ENCODE results near the gene SLC7A4.
"Not testable (repeated sequence)": the region's sequence is repeated elsewhere in the genome, so short reads cannot be mapped to it uniquely, and the experiment has no call there.

Gene SLC7A4

DNA sequence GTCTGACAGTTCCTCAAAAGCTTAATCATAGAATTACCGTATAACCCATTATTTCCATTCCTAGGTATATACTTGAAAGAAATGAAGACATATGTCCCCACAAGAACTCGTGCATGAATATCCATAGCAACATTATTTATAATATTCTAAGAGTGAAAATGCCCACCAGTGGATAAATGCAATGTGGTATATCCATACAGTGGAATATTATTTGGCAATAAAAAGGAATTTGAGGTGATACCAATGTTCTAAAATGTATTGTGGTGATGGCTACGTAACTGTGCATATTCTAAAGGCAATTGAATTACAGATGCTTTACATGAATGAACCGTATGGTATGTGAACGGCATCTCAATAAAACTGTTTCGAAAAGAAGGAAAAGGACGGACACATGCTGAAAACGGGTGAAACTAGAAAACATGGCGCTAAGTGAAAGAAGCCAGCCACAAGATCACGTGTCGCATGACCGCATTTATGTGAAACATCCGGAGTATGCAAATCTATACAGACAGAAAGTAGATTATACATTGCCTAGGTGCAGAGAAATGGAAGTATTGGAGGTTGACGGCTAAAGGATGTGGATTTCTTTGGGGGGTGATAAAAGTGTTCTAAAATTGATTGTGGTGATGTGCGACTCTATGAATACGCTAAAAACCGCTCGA lies 29.4 kb upstream of the SLC7A4 start:
- not testable (repeated sequence) for DNase-seq

DNA sequence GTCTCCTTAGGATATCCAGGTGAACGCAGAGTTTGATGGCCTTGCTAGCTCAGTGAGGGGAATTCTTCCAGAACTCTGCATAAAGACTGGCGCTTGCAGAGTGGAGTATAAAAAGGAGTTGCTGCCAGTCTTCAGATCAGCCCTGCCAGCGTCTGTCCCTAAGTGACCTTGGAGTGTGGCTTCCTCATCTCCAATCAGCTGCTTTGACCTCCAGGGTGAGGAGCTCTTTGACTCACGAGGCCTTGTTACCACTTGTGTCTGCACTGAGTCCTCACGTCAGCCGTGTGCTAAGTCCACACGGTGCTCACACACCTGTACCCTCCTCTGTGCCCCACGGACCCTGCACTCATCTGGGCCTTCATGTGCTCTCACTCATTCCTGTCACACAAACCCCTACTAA lies 28.0 kb upstream of the SLC7A4 start:
- not testable (repeated sequence) for DNase-seq

DNA sequence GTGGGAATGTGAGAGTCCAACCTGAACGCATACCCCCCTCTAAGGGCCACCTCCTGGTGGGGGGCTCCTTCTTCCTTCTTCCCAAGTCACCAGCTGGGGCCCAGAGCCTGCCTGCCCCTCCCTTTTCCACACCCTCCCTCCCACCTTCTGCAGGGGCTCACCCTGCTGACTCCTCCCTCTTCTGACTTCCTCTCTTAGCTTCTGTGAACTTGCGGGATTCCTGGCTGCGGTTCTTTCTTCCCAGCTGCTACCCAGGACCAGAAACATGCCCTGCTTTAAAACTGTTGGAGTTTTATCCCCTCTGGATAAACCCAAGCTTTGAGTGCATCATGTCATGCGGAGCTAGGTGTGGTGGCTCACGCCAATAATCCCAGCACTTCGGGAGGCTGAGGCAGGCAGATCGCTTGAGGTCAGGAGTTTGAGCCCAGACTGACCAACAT lies 23.5 kb upstream of the SLC7A4 start:
- DNase-seq = no peak

DNA sequence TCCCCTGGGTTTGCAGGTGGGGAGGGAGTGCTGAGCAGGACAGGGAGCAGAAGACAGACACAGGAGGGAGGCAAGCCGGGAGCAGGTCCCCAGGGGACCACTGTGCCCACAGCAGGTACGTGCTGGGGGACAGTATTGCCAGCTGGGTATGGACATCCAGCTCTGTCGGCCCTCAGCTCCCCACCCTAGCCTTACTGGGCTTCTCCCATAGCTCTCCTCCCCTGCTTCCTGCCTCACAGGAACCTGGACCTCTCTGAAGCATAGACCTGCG lies 23.1 kb upstream of the SLC7A4 start:
- DNase-seq = no peak

DNA sequence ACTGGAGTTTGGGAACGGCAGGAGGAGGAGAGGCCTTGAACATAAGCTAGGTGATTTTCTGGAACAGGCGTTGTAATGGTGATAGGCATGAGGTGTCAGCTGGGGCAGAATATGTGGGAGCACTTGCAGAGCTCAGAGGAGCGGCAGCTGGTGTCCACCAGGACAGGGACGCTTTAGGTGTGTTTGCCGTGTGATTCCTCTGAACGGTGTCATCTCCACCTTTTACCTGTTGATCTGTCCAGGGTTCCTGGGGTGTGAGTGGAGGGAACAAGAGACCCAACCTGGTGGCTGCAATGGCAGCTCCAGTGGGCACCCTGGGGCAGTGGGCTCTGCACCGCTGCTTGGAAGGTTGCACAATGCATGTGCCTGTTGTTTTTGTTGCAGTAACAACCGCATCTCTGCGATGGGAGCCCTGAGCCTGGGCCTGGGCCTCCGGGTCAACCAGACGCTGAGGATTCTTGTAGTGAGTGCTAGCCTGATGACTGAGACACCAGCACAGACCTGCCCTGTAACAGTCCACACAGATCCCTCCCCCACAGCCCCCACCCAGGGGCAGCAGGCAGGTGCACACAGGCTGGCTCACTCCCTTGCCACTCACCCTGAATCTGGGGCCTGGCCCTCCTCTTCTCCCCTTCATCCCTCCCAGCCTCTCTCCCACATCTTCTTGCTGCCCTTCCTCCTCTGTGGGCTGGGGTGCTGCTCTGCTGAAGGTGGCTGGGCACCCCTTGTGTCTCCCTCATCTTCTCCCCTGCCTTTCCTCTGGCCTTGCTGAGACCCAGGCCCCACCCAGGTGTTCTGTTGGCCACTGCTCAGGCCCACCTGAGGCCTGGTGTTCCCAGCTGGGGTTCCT lies 22.6 kb upstream of the SLC7A4 start:
- DNase-seq = no peak

DNA sequence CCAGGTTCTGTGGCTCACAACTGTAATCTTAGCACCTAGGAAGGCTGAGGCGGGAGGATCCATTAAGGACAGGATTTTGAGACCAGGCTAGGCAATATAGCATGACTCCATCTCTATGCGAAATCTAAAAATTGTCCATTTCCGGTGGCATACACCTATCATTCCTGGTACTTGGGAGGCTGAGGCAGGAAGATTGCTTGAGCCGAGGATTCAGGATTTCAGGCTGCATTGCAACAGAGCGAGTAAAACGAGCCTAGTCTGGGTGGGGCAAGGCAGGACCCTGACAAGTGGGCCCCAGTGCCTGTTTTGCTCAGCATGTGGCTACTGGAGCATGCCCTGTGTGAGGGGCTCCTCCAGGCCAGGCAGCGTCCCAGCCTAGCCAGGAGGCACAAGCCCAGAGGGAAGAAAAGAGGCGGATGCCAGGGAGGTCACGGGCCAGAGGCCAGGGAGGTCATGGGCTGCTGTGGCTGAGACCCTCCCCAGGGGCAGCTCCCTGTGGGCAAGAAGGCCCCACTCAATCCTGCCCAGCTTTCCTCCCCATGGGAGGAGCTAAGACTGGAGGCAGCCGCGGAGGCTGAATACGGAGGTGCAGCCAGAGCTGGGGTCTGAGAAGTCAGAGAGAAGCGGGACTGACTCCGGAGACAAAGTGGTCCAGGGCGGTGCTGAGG lies 21.8 kb upstream of the SLC7A4 start:
- no peak for DNase-seq

DNA sequence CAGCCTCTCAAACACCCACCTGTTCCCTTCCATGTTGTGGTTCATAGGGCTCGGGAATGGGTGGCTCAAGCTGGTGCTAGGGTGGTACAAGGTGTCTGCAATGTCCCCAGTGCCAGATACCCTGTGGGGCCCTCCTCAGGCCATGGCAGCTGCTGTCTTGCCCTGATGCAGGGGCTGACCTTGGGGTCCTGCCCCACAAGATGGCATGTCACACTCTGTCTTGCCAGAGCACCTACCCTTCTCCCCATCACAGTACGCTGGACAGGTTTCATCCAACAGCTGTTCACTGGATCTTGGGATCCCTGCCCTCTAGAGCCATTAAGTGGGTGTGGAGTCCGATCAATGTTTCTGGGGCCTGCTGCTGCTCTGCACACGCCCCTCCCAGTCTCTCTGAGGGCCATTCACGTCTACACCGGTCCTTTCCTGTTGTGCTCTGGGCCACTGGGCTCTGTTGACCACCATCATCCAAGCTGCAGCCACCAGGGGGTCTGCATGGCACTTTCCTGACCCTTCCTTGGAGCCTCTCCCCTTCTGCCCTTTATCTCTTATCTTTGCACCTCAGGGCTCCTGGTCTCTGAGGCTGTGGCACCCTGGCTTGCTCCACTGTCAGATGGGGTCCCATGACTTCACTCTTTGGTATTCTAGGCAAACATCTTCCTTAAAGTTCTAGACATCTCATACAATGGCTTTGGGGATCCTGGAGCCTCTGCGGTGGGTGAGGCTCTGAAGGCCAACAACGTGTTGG lies 20.5 kb upstream of the SLC7A4 start:
- DNase-seq = no peak

DNA sequence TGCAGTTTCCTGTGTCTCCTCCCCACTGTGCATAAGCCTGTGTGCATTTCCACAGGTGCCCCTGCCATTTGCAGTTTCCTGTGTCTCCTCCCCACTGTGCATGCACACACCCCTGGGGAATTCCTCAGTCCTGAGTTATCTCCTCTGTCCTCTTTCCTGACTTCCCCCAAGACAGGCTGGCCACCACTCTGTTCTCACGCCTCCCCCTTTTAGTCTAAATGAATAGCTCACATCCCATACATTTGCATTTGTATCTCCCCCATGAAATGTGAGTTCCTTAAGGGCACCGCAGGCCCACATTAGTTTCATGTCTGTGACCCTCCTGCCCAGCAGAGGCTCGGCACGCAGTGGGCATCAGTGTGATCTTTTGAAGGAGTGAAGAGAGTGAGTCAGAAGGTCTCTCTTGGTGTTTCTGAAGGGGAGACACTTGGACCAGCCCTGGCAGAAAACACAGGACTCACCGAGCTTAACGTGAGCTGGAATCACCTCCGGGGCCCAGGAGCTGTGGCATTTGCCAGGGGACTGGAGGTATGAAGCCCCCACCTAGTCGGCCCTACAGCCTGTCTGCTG lies 19.6 kb upstream of the SLC7A4 start:
- DNase-seq = no peak

DNA sequence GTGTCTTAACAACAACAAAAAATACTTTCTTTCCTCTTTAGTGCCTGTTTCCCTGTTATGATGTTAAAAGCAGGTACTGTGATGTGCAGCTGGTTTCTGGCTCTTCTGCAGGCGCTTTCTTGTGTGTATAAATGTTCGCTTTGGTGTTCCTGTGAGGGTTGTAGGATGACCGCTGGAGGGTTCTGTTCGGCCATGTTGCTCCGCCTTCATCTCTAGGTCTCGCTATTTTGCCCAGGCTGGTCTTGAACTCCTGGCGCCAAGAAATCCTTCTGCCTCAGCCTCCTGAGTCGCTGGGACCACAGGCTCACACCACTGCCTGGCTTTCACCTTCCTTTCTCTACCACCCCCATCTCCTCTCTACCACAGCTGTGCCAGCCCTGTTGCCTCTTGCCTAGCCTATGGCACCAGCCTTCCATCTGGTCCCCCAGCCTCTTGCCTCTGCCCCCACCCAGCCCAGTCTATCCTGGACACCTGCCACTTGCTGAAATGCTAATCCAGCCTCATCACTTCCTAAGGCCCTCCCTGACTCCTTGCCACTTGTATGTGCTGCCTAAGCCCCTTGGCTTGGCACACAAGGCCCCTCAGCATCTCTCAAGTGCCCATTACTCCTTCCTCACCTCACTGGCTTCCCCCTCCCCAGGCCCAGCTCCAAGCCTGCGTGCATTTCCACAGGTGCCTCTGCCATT lies 18.9 kb upstream of the SLC7A4 start:
- DNase-seq = no peak

DNA sequence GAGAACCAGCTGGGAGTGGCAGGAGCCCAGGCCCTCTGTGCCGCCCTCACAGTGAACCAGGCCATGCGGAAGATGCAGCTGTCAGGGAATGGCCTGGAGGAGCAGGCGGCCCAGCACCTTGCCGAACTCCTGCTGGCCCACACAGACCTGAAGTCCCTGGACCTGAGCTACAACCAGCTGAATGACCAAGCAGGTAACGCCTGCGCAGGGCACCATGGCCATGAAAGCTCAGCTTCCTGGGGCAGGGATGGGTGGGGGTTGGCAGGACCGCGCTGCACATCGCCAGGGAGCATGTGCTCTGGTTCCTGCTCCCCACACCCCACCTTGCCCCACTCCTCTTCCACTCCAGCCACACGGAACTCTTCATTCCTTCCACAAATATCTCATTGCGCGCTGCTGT lies 16.6 kb upstream of the SLC7A4 start:
- DNase-seq = not testable (repeated sequence)

DNA sequence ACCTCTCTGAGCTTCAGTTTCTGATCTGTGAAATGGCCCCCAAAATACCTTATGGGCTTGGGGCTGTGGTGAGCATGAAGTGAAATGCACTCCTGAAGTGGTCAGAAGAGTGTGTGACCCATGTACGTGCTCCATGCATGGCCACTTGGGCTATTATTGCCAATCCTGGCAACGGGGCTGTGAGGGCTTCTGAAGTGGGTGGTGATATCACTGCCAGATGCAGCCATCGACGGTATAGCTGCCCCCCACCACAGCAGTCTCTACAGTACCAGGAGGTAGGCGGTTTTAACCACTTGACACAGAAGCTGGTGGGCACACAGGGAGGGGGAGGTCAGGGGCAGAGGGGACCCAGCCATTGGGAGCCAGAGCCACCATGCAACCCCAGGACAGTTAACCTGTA lies 16.1 kb upstream of the SLC7A4 start:
- DNase-seq = not testable (repeated sequence)

DNA sequence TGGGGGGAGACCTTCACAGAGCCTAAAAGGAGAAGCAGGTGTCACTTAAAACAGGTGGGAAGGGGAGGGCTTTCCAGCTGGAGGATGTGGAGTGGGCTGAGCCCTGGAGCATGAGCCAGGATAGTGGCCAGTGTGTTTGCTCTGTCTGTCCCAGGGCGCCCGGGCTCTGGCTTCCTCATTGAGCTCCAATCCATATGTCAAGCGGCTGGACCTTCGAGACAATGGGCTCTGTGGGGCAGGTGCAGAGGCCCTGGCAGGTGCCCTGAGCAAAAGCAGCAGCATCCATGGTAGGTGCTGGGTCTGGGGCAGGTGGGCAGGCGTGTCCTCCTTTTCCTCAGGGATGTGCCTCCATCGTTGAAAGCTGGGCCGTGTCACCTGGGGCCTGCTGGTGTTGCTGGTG lies 15.4 kb upstream of the SLC7A4 start:
- DNase-seq = no peak

DNA sequence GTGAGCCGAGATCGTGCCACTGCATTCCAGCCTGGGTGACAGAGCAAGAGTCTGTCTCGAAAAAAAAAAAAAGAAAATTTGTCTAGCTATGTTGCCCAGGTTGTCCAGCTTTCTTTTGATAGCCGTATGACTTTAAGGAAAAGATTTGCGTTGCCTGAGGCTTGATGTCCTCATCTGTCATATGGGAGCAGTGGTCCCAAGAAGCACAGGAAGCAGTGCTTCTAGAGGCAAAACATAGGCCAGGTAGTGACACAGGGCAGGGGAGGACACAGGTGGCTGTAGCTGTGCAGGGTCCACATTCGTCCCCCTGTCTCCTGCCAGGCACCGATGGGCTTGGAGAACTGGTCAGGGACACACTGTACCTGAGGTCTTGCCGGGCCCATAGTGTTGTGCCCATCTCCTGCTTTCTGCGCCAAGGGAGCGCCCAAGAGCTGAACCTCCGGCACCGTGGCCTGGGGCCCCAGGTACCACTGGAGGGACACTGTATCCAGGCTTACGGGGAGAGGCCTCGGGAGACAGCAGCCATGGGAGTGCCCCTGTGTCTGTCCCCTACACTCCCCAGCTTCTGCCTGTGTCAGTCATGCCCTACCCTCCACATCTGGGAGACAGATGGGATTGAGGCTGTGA lies 14.8 kb upstream of the SLC7A4 start:
- no peak for DNase-seq

DNA sequence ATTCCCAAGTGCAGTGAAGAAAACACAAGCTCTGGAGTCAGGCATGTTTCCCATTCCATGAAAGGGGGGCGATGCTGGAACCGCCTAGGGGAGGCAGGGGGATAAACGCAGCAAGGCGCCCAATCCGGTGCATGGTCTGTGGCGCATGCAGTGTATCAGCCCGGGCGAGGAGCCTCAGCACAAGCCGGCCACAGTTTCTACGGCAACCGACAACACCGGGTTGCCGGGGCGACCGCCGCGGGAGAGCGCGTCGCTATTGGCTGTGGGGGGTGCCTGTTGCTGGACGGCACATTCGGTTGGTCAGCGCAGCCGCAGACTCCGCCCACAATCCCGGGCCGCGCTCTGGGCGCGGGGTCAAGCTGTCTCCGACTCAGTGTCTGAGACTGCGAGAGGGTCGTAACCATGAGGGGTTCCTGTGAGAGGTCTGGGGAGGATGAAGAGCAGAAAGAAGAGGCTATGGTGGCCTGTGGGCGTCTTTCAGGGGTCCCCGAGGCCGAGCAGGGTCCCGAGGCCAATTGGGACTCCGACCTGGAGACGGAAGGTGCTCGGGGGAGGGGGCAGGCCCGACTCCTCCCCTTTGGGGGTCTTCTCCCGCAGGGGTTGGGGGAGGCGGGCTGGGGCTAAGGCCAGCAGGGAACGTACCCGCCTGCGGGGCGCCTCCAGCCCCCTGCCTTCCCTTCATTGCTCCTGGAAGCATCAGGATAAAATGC lies 13.4 kb upstream of the SLC7A4 start, which contains the start of gene LRRC74B:
LRRC74B (plus strand) TSS at position 362 of the 710 bp plus-strand sequence; CDS start at position 403, 41 bp downstream.
- no peak for DNase-seq

DNA sequence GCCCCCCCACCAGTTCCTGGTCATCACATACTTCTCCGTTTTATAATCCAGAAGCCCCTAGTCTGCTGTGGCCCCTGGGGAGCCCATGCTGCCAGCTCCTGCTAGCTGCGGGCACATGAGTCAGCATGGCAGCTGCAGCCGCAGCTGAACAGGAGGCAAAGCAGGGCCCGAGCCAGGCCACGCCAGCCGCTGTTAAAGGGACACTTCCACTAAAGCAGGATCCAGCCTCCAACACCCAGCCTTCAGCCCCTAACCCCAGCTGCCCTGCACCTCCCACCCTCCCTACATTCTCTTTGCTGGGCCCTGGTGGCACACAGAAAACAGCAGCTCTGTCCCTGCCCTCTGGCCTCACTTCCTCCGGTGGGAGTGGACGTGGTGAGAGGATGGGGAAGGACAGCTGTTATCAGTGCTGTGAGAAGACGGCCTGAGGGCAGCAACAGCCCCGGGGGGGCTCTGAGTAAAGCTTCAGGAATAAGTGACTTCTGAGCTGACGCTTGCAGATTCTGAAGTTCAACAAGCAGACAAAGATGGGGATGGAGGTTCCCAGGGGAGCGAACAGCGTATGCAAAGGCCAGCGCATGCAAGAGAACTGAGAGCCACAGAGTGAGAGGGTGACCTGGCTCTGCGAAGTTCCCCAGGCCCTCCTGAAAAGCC lies 12.7 kb upstream of the SLC7A4 start:
- DNase-seq = no peak

DNA sequence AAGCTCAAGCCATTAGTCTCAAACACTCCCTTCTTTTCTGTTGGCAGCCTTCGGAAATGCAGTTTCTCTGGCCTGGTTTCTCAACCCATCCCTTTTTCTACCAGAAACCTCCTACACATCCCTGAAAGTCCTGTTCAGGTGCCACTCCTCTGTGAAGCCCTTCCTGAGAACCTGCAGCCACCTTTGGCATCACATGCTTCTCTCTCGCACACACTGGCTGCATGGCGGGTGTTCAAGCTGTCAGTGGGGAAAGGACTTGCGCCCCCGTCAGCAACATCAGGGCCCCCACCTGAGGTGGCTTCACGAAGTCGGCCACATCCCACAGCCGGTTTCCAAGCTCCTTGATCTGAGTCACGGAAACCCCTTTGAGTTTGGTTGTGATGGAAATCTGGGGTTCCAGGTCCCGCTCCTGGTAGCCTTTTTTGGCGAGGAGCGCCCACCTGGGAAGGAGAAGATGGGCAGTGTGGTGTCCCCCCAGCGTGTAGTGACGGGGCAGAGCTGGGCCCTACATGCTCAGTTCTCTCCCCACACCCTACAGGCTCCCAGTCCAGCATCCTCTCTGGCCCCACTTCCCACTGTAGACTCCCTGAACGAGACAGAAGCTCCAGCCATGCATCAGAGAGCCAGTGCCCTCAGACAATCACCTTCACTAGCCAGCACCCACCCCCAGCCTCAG lies 11.6 kb upstream of the SLC7A4 start:
- no peak for DNase-seq

DNA sequence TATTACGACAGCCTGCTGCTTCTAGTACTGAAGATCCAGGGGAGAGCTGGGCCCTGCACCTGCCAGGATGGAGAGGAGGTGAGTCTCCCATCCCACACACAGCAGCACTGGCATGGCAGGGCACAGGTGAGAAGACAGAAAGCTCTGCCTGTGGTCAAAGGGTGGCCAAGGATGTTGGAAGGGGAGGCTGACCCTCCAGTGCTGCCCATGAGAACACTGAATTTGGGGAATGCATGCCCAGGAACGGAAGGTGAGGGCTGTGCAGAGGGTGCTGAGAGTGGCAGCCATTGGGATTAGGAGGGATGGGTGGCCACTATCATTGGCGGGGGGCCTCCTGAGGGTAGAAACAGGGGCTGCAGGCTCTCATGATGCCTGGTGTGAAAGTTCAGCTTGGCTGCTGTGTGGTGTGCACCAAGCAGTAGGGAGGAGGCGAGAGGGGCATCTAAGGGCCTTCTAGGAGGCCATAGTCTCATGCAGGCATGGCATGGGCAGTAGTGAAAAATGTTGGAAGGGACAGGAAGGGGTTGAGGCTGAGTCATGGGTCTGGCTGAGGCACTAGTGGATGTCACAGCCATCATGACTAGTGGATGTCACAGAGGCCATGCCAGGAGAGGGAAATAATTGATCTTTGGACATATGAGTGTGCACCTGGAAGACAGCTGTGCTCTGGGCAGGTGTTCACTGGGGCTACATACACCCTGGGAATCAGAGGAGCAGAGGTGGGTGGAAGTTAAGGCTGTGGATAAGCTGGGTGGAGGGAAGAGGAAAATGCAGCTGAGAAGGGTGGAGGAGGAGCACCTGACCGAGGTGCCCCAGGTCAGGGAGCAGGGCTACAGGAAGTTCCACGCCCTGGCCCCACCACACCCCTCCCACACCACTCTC lies 10.9 kb upstream of the SLC7A4 start:
- no peak for DNase-seq

DNA sequence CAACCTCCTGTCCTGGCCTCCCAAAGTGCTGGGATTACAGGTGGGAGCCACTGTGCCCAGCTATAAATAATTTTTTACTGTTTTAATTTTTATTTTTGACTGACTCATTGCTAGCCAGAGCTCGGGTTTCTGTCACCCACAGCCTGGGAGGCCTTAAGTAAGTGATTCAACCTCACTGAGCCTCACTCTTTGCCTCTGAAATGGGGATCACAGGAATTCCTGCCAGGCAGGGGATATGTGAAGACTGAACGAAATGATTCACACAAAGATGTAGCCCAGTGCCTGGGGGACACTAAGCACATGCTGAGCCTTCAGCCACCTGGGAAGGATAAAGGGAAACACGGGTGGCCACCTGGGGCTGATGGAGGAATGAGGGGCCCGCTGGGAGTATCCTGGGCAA lies 9.6 kb upstream of the SLC7A4 start:
- no peak for DNase-seq

DNA sequence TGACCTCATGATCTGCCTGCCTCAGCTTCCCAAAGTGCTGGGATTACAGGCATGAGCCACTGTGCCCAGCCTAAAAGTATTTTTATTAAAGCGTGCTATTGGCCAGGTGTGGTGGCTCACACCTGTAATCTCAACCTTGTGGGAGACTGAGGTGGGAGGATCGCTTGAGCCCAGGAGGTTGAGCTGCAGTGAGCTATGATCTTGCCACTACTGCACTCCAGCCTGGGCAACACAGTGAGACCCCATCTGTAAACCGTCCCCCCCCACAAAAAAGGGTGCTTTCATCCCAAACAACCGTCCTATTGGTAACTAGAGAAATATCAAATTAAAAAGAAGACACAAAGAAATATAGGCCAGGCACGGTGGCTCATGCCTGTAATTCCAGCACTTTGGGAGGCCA lies 6.8 kb upstream of the SLC7A4 start:
- DNase-seq = not testable (repeated sequence)

All from effector CD8-positive, alpha-beta T cell (primary cell).